Keratinocyte (primary cell): ENCODE results near the gene USP8. TPM values are rescaled to one million over a fixed set of nuclear protein-coding genes. Genes with fewer than 3 reads are reported as not detected.

Experiments
- DNase-seq: peaks from one replicate; pipeline ENCODE4 v3.0.0-alpha.2; 2011; ENCODE audit warnings: low read depth, missing footprints, low spot score
- FAIRE-seq: peaks from 2 replicates; lab custom pipeline; 2011; peaks lifted over from hg19 to GRCh38; lab: Jason Lieb, UNC
- H2AFZ ChIP-seq: 2 replicates; pipeline ENCODE4 v1.6.0; 2012; ENCODE audit warnings: low read length, control low read depth, inconsistent platforms; ENCODE audit not compliant: control insufficient read depth
- H3K27ac ChIP-seq: 2 replicates; pipeline ENCODE4 v1.5.1; 2011; ENCODE audit warnings: low read length; ENCODE audit not compliant: control insufficient read depth, insufficient read depth
- H3K27me3 ChIP-seq: 3 replicates; pipeline ENCODE4 v1.6.0; 2011; ENCODE audit warnings: low read length; ENCODE audit not compliant: control insufficient read depth, insufficient read depth; ENCODE audit errors: extremely low read depth
- H3K36me3 ChIP-seq, 2 experiments: 2 replicates in 1 of 2; 3 replicates in 1 of 2; pipeline ENCODE4 v1.5.1; 2011; ENCODE audit warnings: low read length in 2 of 2, mild to moderate bottlenecking in 1 of 2; ENCODE audit not compliant: control insufficient read depth in 2 of 2, insufficient read depth in 2 of 2; ENCODE audit errors: extremely low read depth in 1 of 2
- H3K4me1 ChIP-seq: 3 replicates; pipeline ENCODE4 v1.5.1; 2011; ENCODE audit warnings: low read length; ENCODE audit not compliant: control insufficient read depth, insufficient read depth; ENCODE audit errors: extremely low read depth
- H3K4me2 ChIP-seq: 3 replicates; pipeline ENCODE4 v1.6.0; 2011; ENCODE audit warnings: low read depth, low read length; ENCODE audit not compliant: control insufficient read depth, insufficient read depth; ENCODE audit errors: extremely low read depth
- H3K4me3 ChIP-seq, 3 experiments: fragments of 200-600 bp in 1 of 3; sonication (generic) in 1 of 3; 2 replicates in 2 of 3; 3 replicates in 1 of 3; pipeline ENCODE4 v1.5.1; 2011 to 2016; ENCODE audit warnings: low read length in 3 of 3, mild to moderate bottlenecking in 3 of 3, control low read depth in 2 of 3, inconsistent platforms in 1 of 3, low read depth in 1 of 3, mixed read lengths in 1 of 3, mixed run types in 1 of 3, moderate library complexity in 1 of 3; ENCODE audit not compliant: control insufficient read depth in 2 of 3, insufficient read depth in 2 of 3; ENCODE audit errors: extremely low read depth in 1 of 3
- H3K79me2 ChIP-seq: 2 replicates; pipeline ENCODE4 v1.6.0; 2012; ENCODE audit warnings: low read length; ENCODE audit not compliant: control insufficient read depth, insufficient read depth
- H3K9ac ChIP-seq: 3 replicates; pipeline ENCODE4 v1.6.0; 2011; ENCODE audit warnings: low read length; ENCODE audit not compliant: control insufficient read depth, insufficient read depth; ENCODE audit errors: extremely low read depth
- H3K9me1 ChIP-seq: 3 replicates; pipeline ENCODE4 v1.6.0; 2011; ENCODE audit warnings: low read length; ENCODE audit not compliant: control insufficient read depth, insufficient read depth; ENCODE audit errors: extremely low read depth
- H3K9me3 ChIP-seq: 2 replicates; pipeline ENCODE4 v1.5.1; 2012; ENCODE audit warnings: low read depth, low read length; ENCODE audit not compliant: control insufficient read depth
- H4K20me1 ChIP-seq: 3 replicates; pipeline ENCODE4 v1.6.0; 2011; ENCODE audit warnings: low read length; ENCODE audit not compliant: control insufficient read depth, insufficient read depth; ENCODE audit errors: extremely low read depth
- EZH2 ChIP-seq: IDR thresholded peaks from one replicate; pipeline ENCODE4 v1.6.1; 2012; ENCODE audit warnings: inconsistent platforms, mild to moderate bottlenecking, low read length, moderate library complexity
- dilution Hi-C: fragments of 300-500 bp; cut with MboI; formaldehyde crosslinking; loops from one replicate; pipeline ENCODE4 v1.7.0; 2020; ENCODE audit warnings: low sequenced_read_pairs; ENCODE audit not compliant: extremely low pct_ligation_motif_present
- polyA plus RNA-seq, 5 experiments: library from polyadenylated mRNA; depleted of rRNA in 3 of 5; stranded (reverse) in 3 of 5; stranded (forward) in 1 of 5; unstranded in 1 of 5; fragments of >200 nt; gene quantifications; 1 replicate in 1 of 5; 2 replicates in 3 of 5; 3 replicates in 1 of 5; pipeline versions ENCODE4 v1.2.1 to v1.2.3, GENCODE V29; 2011 to 2012; ENCODE audit warnings: missing spikeins in 2 of 5, low read depth in 1 of 5, low replicate concordance in 1 of 5
- TF ChIP-seq, protein P1 (sequence below), 3 experiments: IDR thresholded peaks in 1 of 3; conservative IDR thresholded peaks in 1 of 3; optimal IDR thresholded peaks in 1 of 3; 2 replicates in 2 of 3; 3 replicates in 1 of 3; pipeline versions ENCODE3 to v1.5.1; 2011; ENCODE audit warnings: low read length in 3 of 3, mild to moderate bottlenecking in 3 of 3, moderate library complexity in 2 of 3, control low read depth in 1 of 3, inconsistent platforms in 1 of 3; ENCODE audit not compliant: insufficient read depth in 2 of 3; ENCODE audit errors: extremely low read depth in 1 of 3

USP8 gene
- polyA plus RNA-seq, 1 donor (not counting 4 experiments of a cell fraction or from before 2014, with no cell fraction given) = 47.4 TPM

DNA sequence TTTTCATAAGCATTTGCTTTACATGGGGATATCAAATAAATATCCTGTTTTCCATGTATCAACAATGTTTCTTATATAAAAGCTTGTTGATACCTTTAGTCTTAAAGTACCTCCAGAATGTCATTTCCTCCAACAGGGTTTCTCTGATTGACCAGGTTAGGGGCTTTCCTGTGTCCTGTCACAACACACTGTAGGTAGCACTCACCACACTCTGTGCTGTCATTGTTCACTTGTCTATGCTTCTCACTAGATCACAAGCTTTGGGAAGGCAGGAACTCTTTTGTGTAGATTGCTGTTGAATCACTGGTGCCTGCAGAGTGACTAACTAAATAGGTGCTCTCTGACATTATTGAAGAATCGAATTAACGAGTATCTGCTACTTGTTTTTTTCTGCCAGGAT, 72.5 kb downstream of the USP8 start:
- Histone ChIP-seq H3K9me1 (no peaks in the 10 kb centered on the region), H3K4me2 (no peak overlapping the region), H3K9me3 (no peaks in the 10 kb centered on the region), H3K36me3 (peaks cover 16 to 40% of the 10 kb centered on the region in 2 experiments), H3K79me2 (no peaks in the 10 kb centered on the region), H4K20me1 (no peaks in the 10 kb centered on the region), H3K9ac (no peak overlapping the region), H3K4me3 (no peak overlapping the region), H3K4me1 (no peaks in the 10 kb centered on the region), H3K27ac (no peak overlapping the region), H2AFZ (no peak overlapping the region), H3K27me3 (no peaks in the 10 kb centered on the region)
- TF ChIP-seq, protein P1, sequence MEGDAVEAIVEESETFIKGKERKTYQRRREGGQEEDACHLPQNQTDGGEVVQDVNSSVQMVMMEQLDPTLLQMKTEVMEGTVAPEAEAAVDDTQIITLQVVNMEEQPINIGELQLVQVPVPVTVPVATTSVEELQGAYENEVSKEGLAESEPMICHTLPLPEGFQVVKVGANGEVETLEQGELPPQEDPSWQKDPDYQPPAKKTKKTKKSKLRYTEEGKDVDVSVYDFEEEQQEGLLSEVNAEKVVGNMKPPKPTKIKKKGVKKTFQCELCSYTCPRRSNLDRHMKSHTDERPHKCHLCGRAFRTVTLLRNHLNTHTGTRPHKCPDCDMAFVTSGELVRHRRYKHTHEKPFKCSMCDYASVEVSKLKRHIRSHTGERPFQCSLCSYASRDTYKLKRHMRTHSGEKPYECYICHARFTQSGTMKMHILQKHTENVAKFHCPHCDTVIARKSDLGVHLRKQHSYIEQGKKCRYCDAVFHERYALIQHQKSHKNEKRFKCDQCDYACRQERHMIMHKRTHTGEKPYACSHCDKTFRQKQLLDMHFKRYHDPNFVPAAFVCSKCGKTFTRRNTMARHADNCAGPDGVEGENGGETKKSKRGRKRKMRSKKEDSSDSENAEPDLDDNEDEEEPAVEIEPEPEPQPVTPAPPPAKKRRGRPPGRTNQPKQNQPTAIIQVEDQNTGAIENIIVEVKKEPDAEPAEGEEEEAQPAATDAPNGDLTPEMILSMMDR (optimal IDR thresholded peaks at IDR 0.05 in 1 of 3, IDR thresholded peaks at IDR 0.05 in 1 of 3, conservative IDR thresholded peaks at IDR 0.05 in 1 of 3; ENCODE audit: extremely low read depth in 1 of 3, insufficient read depth in 2 of 3, low read length in 3 of 3) = no peak
- TF ChIP-seq EZH2 = no peak
- no peak for FAIRE-seq
- no peak for DNase-seq
- dilution Hi-C loops = no loop called here

DNA sequence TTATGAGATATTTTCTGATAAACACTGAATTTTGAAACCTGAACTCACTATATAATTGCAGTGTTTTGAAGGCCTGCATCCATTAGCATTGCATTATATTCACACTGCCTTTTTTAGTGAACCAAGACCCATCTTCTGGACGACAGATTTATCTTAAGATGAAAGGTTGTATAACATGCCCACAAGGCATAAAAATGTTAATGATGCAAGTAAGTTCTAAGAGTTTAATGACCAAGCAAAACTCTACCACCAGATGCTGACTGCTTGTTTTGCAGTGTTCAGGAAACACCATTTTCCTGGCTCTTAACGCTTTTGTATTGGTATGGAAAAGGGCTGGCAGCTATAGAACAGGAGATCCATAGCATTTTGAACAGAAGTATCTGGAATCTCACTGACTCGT, 76.1 kb downstream of the USP8 start:
- no peaks in the 10 kb centered on the region for H3K9me1 ChIP-seq
- H2AFZ ChIP-seq = no peak overlapping the region
- H3K9ac ChIP-seq = no peak overlapping the region
- DNase-seq (no peak), FAIRE-seq (no peak)
- H3K27me3 ChIP-seq = no peaks in the 10 kb centered on the region
- no peak overlapping the region for H3K4me3 ChIP-seq
- no peaks in the 10 kb centered on the region for H3K9me3 ChIP-seq
- H3K27ac ChIP-seq = no peak overlapping the region
- no peak overlapping the region for H3K4me2 ChIP-seq
- H3K79me2 ChIP-seq = no peaks in the 10 kb centered on the region
- no peaks in the 10 kb centered on the region for H3K4me1 ChIP-seq
- H4K20me1 ChIP-seq = no peaks in the 10 kb centered on the region
- peaks cover 9 to 19% of the 10 kb centered on the region in 2 experiments for H3K36me3 ChIP-seq
- dilution Hi-C loops = no loop called here
- no peak for TF ChIP-seq EZH2
- TF ChIP-seq, protein P1 (optimal IDR thresholded peaks at IDR 0.05 in 1 of 3, IDR thresholded peaks at IDR 0.05 in 1 of 3, conservative IDR thresholded peaks at IDR 0.05 in 1 of 3; ENCODE audit: extremely low read depth in 1 of 3, insufficient read depth in 2 of 3, low read length in 3 of 3) = no peak
